ENCODE data around the gene ITGA7. TPM values are rescaled to one million over a fixed set of nuclear protein-coding genes. Genes with fewer than 3 reads are reported as not detected.

The ITGA7 gene
- total RNA-seq, 1 donor from 2014 or later, result 156 TPM

- DNase-seq, result peak; percentile 42
- no peaks in the 10 kb centered on the region for H3K36me3 Mint-ChIP-seq (ENCODE audit: unreplicated experiment)
- H3K4me3 Mint-ChIP-seq (ENCODE audit: unreplicated experiment), result peak overlapping the region; percentile 52
- peaks cover 17% of the 10 kb centered on the region for H3K27me3 Mint-ChIP-seq (ENCODE audit: unreplicated experiment)
- H3K27ac Mint-ChIP-seq (ENCODE audit: unreplicated experiment), result peak overlapping the region; percentile 28
- TF ChIP-seq CTCF (IDR thresholded peaks at IDR 0.05; ENCODE audit: partially characterized antibody, unreplicated experiment), result no peak
- peaks cover 9% of the 10 kb centered on the region for H3K9me3 Mint-ChIP-seq (ENCODE audit: unreplicated experiment)
- peaks cover 22% of the 10 kb centered on the region for H3K4me1 Mint-ChIP-seq (ENCODE audit: low read depth, unreplicated experiment)
Measured at GRCh38 chr12:55733021-55733555, 25.4 kb upstream of the ITGA7 start.

GRCh38 chr12:55732288-55732687, 24.6 kb upstream of the ITGA7 start:
- Mint-ChIP-seq H3K9me3 (ENCODE audit: unreplicated experiment) (peaks cover 10% of the 10 kb centered on the region), H3K27ac (ENCODE audit: unreplicated experiment) (peak overlapping the region; percentile 28), H3K4me3 (ENCODE audit: unreplicated experiment) (peak overlapping the region; percentile 52), H3K4me1 (ENCODE audit: low read depth, unreplicated experiment) (peaks cover 15% of the 10 kb centered on the region), H3K27me3 (ENCODE audit: unreplicated experiment) (peaks cover 18% of the 10 kb centered on the region), H3K36me3 (ENCODE audit: unreplicated experiment) (no peaks in the 10 kb centered on the region)
- TF ChIP-seq CTCF (IDR thresholded peaks at IDR 0.05; ENCODE audit: partially characterized antibody, unreplicated experiment), result no peak
- no peak for DNase-seq

GRCh38 chr12:55729819-55730818, 22.4 kb upstream of the ITGA7 start:
- peak; percentile 60 for DNase-seq
- Mint-ChIP-seq H3K9me3 (ENCODE audit: unreplicated experiment) (peaks cover 15% of the 10 kb centered on the region), H3K4me3 (ENCODE audit: unreplicated experiment) (peak overlapping the region; percentile 90), H3K27ac (ENCODE audit: unreplicated experiment) (peak overlapping the region; percentile 97), H3K27me3 (ENCODE audit: unreplicated experiment) (peaks cover 19% of the 10 kb centered on the region), H3K36me3 (ENCODE audit: unreplicated experiment) (peaks cover 9% of the 10 kb centered on the region), H3K4me1 (ENCODE audit: low read depth, unreplicated experiment) (peaks cover 28% of the 10 kb centered on the region)
- no peak for TF ChIP-seq CTCF (IDR thresholded peaks at IDR 0.05; ENCODE audit: partially characterized antibody, unreplicated experiment)

GRCh38 chr12:55728939-55729818, 21.5 kb upstream of the ITGA7 start, which contains the start of gene CD63:
CD63 (minus strand) TSS chr12:55729009; CDS start chr12:55728341, 668 bp downstream.
- no peak for TF ChIP-seq CTCF (IDR thresholded peaks at IDR 0.05; ENCODE audit: partially characterized antibody, unreplicated experiment)
- Mint-ChIP-seq H3K27me3 (ENCODE audit: unreplicated experiment) (peaks cover 19% of the 10 kb centered on the region), H3K4me3 (ENCODE audit: unreplicated experiment) (peak within 1 kb of the TSS; percentile 96), H3K36me3 (ENCODE audit: unreplicated experiment) (peaks cover 9% of the 10 kb centered on the region), H3K9me3 (ENCODE audit: unreplicated experiment) (peaks cover 15% of the 10 kb centered on the region), H3K4me1 (ENCODE audit: low read depth, unreplicated experiment) (peaks cover 33% of the 10 kb centered on the region), H3K27ac (ENCODE audit: unreplicated experiment) (peak within 1 kb of the TSS; percentile 97)
- DNase-seq, result peak; percentile 86

Measured in glutamatergic neuron (in vitro differentiated cells).